Heart left ventricle (tissue), 13 donors: ENCODE results near the gene CACNA1D.

Source experiments
- CTCF ChIP-seq, 12 donors: fragments of 200-600 bp; sonication (generic) in 4 of 12; IDR thresholded peaks; one replicate each; pipeline versions ENCODE4 v1.5.0 to v1.8.0; 2018 to 2022; ENCODE audit warnings: antibody characterized with exemption in 12 of 12, mild to moderate bottlenecking in 5 of 12
- POLR2A ChIP-seq, 2 donors: fragments of 450-650 bp; IDR thresholded peaks; one replicate each; pipeline ENCODE4 v1.6.1; 2017; ENCODE audit warnings: antibody characterized with exemption in 2 of 2, mild to moderate bottlenecking in 2 of 2, moderate library complexity in 2 of 2
- donor health status: ischemic (EF 13 %, LVEDD 7.1; RV severe dilation, severe dysfunction).
- donor health status: DM: no; HTN: yes; CAD: no.
- donor health status: DM: no; HTN: no; CAD: no.
- donor health status: ischemic (EF 25% LVEDD 6.9; RV normal size, moderate dysfunction).
- donor health status: ischemic (EF 25% LVEDD 5.7; RV mildly dilated, moderate dysfunction).
- donor health status: ischemic (EF 35%, LVEDD 5.7; RV mildly dilated, moderate dysfunction).
- donor health status: nonischemic (EF 11% LVEDD 7.7; RV severe dilation, severe dysfunction).
- donor health status: DM: yes; HTN: yes; CAD: no.
- donor health status: PGD.
- donor health status: ischemic (EF 29% LVEDD 5.4; RV normal size, mild dysfunction).
- donor health status: nonischemic (EF 23%, LVEDD 6.1; RV moderate dilation, normal function).

GRCh38 chr3:53823956-53824657, 329.7 kb downstream of the CACNA1D start:
- TF ChIP-seq CTCF (IDR thresholded peaks at IDR 0.05) (no peak), POLR2A (IDR thresholded peaks at IDR 0.05) (no peak)
